ENCODE data around the gene MRPL41. TPM values are rescaled to one million over a fixed set of nuclear protein-coding genes. Genes with fewer than 3 reads are reported as not detected.
"Not testable (repeated sequence)": the region's sequence is repeated elsewhere in the genome, so short reads cannot be mapped to it uniquely, and the experiment has no call there.

The MRPL41 gene
- total RNA-seq, 1 donor from 2014 or later, result 72.4 TPM

GRCh38 chr9:137552022-137552768 is 516 bp downstream of the MRPL41 start:
- peak in 1 of 2 donors; percentile 39 for DNase-seq (ENCODE audit: low read depth in 2 of 2)

GRCh38 chr9:137553654-137554053 is 2.0 kb downstream of the MRPL41 start:
- not testable (repeated sequence) for DNase-seq (ENCODE audit: low read depth in 2 of 2)

- DNase-seq (ENCODE audit: low read depth in 2 of 2), result no peak
These were observed 2.7 kb downstream of the MRPL41 start for GRCh38 chr9:137554349-137554748.

GRCh38 chr9:137555179-137555578 is 3.5 kb downstream of the MRPL41 start:
- no peak for DNase-seq (ENCODE audit: low read depth in 2 of 2)

- DNase-seq (ENCODE audit: low read depth in 2 of 2), result no peak
These were observed 4.6 kb downstream of the MRPL41 start for GRCh38 chr9:137556069-137556838.

GRCh38 chr9:137558127-137558526 is 6.4 kb downstream of the MRPL41 start:
- DNase-seq (ENCODE audit: low read depth in 2 of 2), result no peak

- DNase-seq (ENCODE audit: low read depth in 2 of 2), result no peak
These were observed 12.5 kb downstream of the MRPL41 start for GRCh38 chr9:137564134-137564533.

GRCh38 chr9:137564817-137565411 is 13.2 kb downstream of the MRPL41 start:
- DNase-seq (ENCODE audit: low read depth in 2 of 2), result no peak

GRCh38 chr9:137568445-137568844 is 16.8 kb downstream of the MRPL41 start:
- DNase-seq (ENCODE audit: low read depth in 2 of 2), result not testable (repeated sequence)

GRCh38 chr9:137569609-137570203 is 18.0 kb downstream of the MRPL41 start:
- no peak for DNase-seq (ENCODE audit: low read depth in 2 of 2)

GRCh38 chr9:137570566-137570965 is 18.9 kb downstream of the MRPL41 start:
- no peak for DNase-seq (ENCODE audit: low read depth in 2 of 2)

- DNase-seq (ENCODE audit: low read depth in 2 of 2), result no peak
These were observed 22.5 kb downstream of the MRPL41 start for GRCh38 chr9:137574192-137574591.

GRCh38 chr9:137575364-137575715 is 23.7 kb downstream of the MRPL41 start:
- DNase-seq (ENCODE audit: low read depth in 2 of 2), result no peak

- DNase-seq (ENCODE audit: low read depth in 2 of 2), result no peak
These were observed 24.2 kb downstream of the MRPL41 start for GRCh38 chr9:137575716-137576411.

- DNase-seq (ENCODE audit: low read depth in 2 of 2), result peak; percentile 94 to 95
These were observed 27.0 kb downstream of the MRPL41 start, which contains the start of gene DPH7 for GRCh38 chr9:137578518-137579258. DPH7 (minus strand) TSS chr9:137578925; CDS start chr9:137578777, 148 bp downstream.

- no peak for DNase-seq (ENCODE audit: low read depth in 2 of 2)
These were observed 27.6 kb downstream of the MRPL41 start for GRCh38 chr9:137579259-137579604.

GRCh38 chr9:137580209-137580953 is 28.7 kb downstream of the MRPL41 start:
- no peak for DNase-seq (ENCODE audit: low read depth in 2 of 2)

GRCh38 chr9:137580954-137581322 is 29.3 kb downstream of the MRPL41 start:
- DNase-seq (ENCODE audit: low read depth in 2 of 2), result no peak

- no peak for DNase-seq (ENCODE audit: low read depth in 2 of 2)
These were observed 29.9 kb downstream of the MRPL41 start for GRCh38 chr9:137581361-137582285.

Measured in lung microvascular endothelial cell (primary cell).